Stimulated activated CD4-positive, alpha-beta T cell treated with anti-CD3 and anti-CD28 coated beads, Interleukin-4, amount 100 ng/mL, for 1 hour (primary cell): ENCODE results near the gene PSMB7.

Experiments
- DNase-seq: peaks from one replicate; pipeline ENCODE4 v3.0.0-alpha.2; 2020

PSMB7 gene

GRCh38 chr9:124355039-124355940 lies 60.0 kb downstream of the PSMB7 start:
- DNase-seq = no peak

- no peak for DNase-seq
Measured at GRCh38 chr9:124354346-124355038, 60.8 kb downstream of the PSMB7 start.

- no peak for DNase-seq
Measured at GRCh38 chr9:124353811-124354274, 61.4 kb downstream of the PSMB7 start.

GRCh38 chr9:124353166-124353768 lies 62.0 kb downstream of the PSMB7 start:
- no peak for DNase-seq

GRCh38 chr9:124352616-124353015 lies 62.6 kb downstream of the PSMB7 start:
- no peak for DNase-seq

GRCh38 chr9:124351672-124352468 lies 63.4 kb downstream of the PSMB7 start:
- no peak for DNase-seq

GRCh38 chr9:124350494-124351263 lies 64.6 kb downstream of the PSMB7 start:
- no peak for DNase-seq

GRCh38 chr9:124349675-124350493 lies 65.4 kb downstream of the PSMB7 start:
- no peak for DNase-seq

- no peak for DNase-seq
Measured at GRCh38 chr9:124349267-124349666, 66.0 kb downstream of the PSMB7 start.

- DNase-seq = no peak
Measured at GRCh38 chr9:124348831-124349230, 66.4 kb downstream of the PSMB7 start.

GRCh38 chr9:124348363-124348762 lies 66.9 kb downstream of the PSMB7 start:
- no peak for DNase-seq

GRCh38 chr9:124347968-124348358 lies 67.3 kb downstream of the PSMB7 start:
- DNase-seq = no peak

- DNase-seq = no peak
Measured at GRCh38 chr9:124347206-124347967, 67.9 kb downstream of the PSMB7 start.

- no peak for DNase-seq
Measured at GRCh38 chr9:124346347-124347163, 68.7 kb downstream of the PSMB7 start.

- no peak for DNase-seq
Measured at GRCh38 chr9:124345751-124346281, 69.4 kb downstream of the PSMB7 start.

- no peak for DNase-seq
Measured at GRCh38 chr9:124345063-124345462, 70.2 kb downstream of the PSMB7 start.

- DNase-seq = no peak
Measured at GRCh38 chr9:124344291-124345050, 70.8 kb downstream of the PSMB7 start.
